SK-N-SH (cell line): ENCODE results near the gene APBB2.

Experiments used
- CTCF ChIP-seq: fragments of 200-600 bp; sonication (generic); IDR thresholded peaks from 2 replicates; pipeline ENCODE4 v1.6.1; 2017; ENCODE audit warnings: antibody characterized with exemption, mild to moderate bottlenecking, moderate library complexity
- ELF1 ChIP-seq: IDR thresholded peaks from 2 replicates; pipeline ENCODE4 v1.4.0; 2012
- EP300 ChIP-seq, 2 experiments: IDR thresholded peaks; 2 replicates each; pipeline versions ENCODE4 v1.4.0 to v1.6.1; 2012; ENCODE audit warnings: borderline replicate concordance in 1 of 2, low read depth in 1 of 2, low read length in 1 of 2
- REST ChIP-seq: IDR thresholded peaks from 2 replicates; pipeline ENCODE4 v1.6.1; 2012; ENCODE audit warnings: mild to moderate bottlenecking, low read depth, low read length, moderate library complexity
- RFX5 ChIP-seq: IDR thresholded peaks from 2 replicates; pipeline ENCODE4 v1.6.1; 2012; ENCODE audit warnings: mild to moderate bottlenecking, improper control_type of control experiment, low read length
- SIN3A ChIP-seq: IDR thresholded peaks from 2 replicates; pipeline ENCODE4 v1.6.1; 2012; ENCODE audit warnings: low read depth, mild to moderate bottlenecking, low read length, moderate library complexity, borderline replicate concordance
- TCF12 ChIP-seq: IDR thresholded peaks from 2 replicates; pipeline ENCODE4 v1.4.0; 2012
- YY1 ChIP-seq: IDR thresholded peaks from 2 replicates; pipeline ENCODE4 v1.4.0; 2012; ENCODE audit warnings: low read depth, mild to moderate bottlenecking
- ZBTB33 ChIP-seq: IDR thresholded peaks from 2 replicates; pipeline ENCODE4 v1.4.0; 2012; ENCODE audit warnings: low read depth, borderline replicate concordance

GRCh38 chr4:41256131-41256739 is 41.9 kb upstream of the APBB2 start:
- no peak for TF ChIP-seq SIN3A
- peak; percentile 13; the same call in 1 of the 2 replicates for TF ChIP-seq CTCF
- TF ChIP-seq REST, result no peak
- no peak; the same call in 1 of the 2 replicates for TF ChIP-seq TCF12
- TF ChIP-seq YY1, result no peak
- no peak for TF ChIP-seq RFX5
- no peak for TF ChIP-seq EP300 (IDR thresholded peaks at IDR 0.05; ENCODE audit: borderline replicate concordance in 1 of 2, low read depth in 1 of 2, low read length in 1 of 2)
- TF ChIP-seq ELF1, result no peak
- no peak for TF ChIP-seq ZBTB33
